SU-DHL-6 (cell line): Measurements from ENCODE around the gene NTNG1.

Experiments
- EZH2phosphoT487 ChIP-seq: fragments of 200-600 bp; sonication (generic), shearing (Covaris generic); conservative IDR thresholded peaks from 2 replicates; pipeline ENCODE4 v1.6.1; 2018; ENCODE audit warnings: mild to moderate bottlenecking, antibody characterized with exemption, low read length, moderate library complexity, mixed read lengths
- TF ChIP-seq, protein P1 (sequence below): fragments of 200-600 bp; sonication (generic); IDR thresholded peaks from one replicate; pipeline ENCODE4 v1.5.1; 2017; ENCODE audit warnings: antibody characterized with exemption, mild to moderate bottlenecking, low read length, moderate library complexity; ENCODE audit not compliant: insufficient read depth, poor library complexity, severe bottlenecking

GRCh38 chr1:107365527-107366240 lies 224.8 kb downstream of the NTNG1 start:
- TF ChIP-seq, protein P1, sequence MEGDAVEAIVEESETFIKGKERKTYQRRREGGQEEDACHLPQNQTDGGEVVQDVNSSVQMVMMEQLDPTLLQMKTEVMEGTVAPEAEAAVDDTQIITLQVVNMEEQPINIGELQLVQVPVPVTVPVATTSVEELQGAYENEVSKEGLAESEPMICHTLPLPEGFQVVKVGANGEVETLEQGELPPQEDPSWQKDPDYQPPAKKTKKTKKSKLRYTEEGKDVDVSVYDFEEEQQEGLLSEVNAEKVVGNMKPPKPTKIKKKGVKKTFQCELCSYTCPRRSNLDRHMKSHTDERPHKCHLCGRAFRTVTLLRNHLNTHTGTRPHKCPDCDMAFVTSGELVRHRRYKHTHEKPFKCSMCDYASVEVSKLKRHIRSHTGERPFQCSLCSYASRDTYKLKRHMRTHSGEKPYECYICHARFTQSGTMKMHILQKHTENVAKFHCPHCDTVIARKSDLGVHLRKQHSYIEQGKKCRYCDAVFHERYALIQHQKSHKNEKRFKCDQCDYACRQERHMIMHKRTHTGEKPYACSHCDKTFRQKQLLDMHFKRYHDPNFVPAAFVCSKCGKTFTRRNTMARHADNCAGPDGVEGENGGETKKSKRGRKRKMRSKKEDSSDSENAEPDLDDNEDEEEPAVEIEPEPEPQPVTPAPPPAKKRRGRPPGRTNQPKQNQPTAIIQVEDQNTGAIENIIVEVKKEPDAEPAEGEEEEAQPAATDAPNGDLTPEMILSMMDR: no peak
- TF ChIP-seq EZH2phosphoT487: no peak
